HG02798 (cell line): Measurements from ENCODE around the gene FBLN7.
"Not testable (repeated sequence)": the region's sequence is repeated elsewhere in the genome, so short reads cannot be mapped to it uniquely, and the experiment has no call there.

Experiments
- ATAC-seq: cut with Tn5 transposase; IDR thresholded peaks from one replicate; pipeline ENCODE4 v1.9.1; 2021; ENCODE audit warnings: mild to moderate bottlenecking; ENCODE audit not compliant: unreplicated experiment, poor library complexity

Gene FBLN7

GRCh38 chr2:112175958-112176573, 37.9 kb downstream of the FBLN7 start:
- no peak for ATAC-seq

GRCh38 chr2:112181571-112182290, 43.5 kb downstream of the FBLN7 start:
- ATAC-seq = no peak

- ATAC-seq = no peak
These were observed 44.4 kb downstream of the FBLN7 start for GRCh38 chr2:112182581-112183034.

DNA sequence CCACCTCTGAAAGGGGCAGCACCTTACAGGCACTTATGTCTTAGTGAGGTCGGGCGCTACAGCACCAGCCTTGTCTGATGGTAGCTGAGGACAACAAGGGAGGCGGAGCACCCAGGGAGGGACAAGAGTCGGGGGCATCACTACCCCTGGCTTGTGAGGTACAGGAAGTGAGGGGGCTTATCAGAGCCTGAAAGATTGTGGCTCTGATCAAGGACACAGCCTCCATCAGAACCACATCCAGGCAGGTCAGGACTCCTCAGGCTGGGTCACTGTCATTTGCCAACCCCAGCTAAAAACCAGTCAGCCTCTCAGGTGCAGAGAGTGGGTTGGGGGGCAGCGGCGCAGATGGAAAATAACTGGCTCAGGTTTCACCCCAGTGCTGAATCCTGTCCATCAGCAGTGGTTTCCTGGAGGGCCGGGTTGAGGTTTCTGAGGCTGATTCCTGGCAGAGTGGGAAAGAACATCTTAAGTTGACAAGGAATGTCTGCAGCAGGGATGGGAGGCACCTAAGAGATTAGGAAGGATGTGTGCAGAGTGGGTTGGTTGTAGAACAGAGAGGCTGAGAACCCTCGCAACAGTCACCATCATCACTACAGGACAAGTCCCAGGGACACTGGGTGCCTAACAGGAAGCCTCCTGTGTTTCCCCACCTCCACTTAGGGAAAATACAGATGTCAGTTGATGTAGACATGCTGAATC, 45.3 kb downstream of the FBLN7 start:
- no peak for ATAC-seq

DNA sequence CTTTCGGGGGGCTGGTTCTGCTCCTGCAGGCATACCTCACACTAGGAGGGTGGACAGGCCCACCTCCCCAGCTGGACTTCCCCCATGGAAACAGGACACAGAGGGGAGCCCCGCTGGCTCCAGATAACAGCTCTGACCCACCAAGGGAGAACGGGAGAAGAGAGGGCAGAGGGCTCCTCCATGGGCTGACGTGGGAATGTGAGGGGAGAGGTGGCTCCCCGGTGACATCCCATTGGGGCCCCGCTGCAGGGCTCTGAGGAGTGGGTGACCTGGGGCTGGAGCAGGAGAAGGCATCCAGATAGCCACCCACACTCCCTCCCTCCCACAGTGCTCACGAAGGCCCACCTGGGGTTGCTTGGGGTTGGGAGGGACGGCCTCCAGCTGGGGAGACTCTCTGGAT, 45.9 kb downstream of the FBLN7 start:
- ATAC-seq = no peak

DNA sequence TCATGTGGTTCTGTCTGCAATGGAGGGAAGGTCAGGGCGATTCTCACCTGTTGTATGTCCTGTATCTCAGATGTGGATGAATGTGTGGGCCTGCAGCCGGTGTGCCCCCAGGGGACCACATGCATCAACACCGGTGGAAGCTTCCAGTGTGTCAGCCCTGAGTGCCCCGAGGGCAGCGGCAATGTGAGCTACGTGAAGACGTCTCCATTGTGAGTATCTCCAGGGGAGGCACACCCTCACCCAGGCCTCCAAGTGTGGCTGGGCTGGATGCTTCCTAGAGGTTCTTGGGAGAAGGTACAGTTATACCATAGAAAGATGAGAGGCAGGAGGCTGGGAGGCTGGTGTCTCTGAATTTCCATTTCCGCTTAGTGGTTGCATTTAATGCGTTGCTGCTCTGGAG, 46.9 kb downstream of the FBLN7 start:
- no peak for ATAC-seq

DNA sequence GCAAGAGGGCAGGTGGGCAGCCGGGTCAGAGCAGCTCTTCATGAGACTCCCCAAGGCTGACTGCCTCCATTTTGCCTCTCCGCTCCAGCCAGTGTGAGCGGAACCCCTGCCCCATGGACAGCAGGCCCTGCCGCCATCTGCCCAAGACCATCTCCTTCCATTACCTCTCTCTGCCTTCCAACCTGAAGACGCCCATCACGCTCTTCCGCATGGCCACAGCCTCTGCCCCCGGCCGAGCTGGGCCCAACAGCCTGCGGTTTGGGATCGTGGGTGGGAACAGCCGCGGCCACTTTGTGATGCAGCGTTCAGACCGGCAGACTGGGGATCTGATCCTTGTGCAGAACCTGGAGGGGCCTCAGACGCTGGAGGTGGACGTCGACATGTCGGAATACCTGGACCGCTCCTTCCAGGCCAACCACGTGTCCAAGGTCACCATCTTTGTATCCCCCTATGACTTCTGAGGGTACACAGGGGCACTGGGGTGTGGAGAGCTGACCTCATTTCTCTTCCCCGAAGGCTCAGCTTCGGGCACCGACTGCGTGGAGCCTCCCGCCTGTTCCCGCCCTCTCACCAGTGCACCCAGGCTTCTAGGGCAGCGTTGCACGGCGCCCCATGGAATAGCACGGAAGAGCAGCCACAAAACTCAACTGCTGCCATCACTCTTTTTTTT, 49.0 kb downstream of the FBLN7 start:
- ATAC-seq = no peak

GRCh38 chr2:112187805-112188596, 49.8 kb downstream of the FBLN7 start:
- no peak for ATAC-seq

DNA sequence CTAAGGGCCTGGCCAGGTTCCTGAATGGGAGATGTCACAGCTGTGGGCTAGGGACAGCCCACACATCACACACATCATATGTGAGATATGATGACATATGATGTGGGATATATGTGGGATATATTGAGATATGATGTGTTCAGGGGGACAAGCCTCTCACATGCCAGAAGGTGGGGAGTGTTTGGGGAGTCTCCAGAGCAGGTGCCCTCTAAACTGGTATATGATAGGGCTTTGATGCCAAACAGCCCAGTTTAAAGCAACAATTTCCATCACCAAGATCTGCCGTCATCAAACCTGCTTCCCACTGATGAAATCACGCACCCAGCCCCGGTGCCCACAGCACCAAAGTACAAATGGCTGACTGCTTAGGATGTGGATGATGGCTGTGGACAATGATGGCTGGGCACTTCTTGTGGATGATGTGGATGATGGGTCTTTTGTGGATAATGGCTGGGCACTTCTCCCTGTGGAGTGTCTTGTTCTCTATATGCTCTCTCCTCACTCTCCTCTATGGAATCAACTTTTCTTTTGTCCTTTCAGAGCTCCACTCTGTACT, 50.9 kb downstream of the FBLN7 start:
- ATAC-seq = no peak

DNA sequence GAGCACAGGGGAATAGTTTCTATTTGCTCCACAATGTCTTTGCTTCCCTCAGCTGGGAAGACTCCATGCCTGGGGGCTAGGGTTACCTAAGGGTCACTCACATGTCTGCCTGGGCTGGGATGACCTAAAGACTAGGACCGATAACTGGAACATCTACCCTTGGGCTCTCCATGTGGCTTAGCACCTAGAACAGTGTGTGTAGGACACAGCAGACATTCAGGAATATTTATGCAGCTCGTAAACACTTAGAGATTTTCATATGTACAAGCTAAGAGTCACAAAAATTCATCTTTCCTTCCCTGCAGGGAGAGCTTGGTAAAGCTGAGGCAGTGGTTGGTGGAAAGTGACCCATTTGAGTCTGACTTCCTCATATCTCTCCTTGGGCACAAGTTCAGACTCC, 55.8 kb downstream of the FBLN7 start:
- no peak for ATAC-seq

DNA sequence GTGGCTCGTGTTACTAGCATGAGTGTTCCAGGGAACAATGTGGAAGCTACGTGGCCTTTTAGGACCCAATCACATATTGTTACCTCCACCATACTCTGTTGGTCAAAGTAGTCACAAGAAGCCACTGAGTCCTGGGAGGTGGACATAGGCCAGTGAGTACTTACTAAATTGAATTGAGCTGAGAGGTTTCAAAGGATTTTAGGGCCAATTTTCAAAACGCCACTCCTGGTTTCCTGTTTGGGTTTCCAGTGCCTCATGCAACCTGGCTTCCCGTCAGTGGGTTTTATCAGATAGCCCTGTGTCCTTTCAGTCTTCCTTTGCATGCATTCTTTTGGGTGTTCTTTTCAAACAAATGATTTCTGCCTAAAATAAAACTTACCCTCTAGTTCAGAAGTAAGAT, 56.3 kb downstream of the FBLN7 start:
- ATAC-seq = no peak

- no peak for ATAC-seq
These were observed 57.1 kb downstream of the FBLN7 start for GRCh38 chr2:112195167-112195766.

- ATAC-seq = no peak
These were observed 57.8 kb downstream of the FBLN7 start for GRCh38 chr2:112195950-112196349.

- ATAC-seq = no peak
These were observed 59.7 kb downstream of the FBLN7 start for GRCh38 chr2:112197868-112198267.

GRCh38 chr2:112198780-112199179, 60.6 kb downstream of the FBLN7 start:
- ATAC-seq = no peak

GRCh38 chr2:112199188-112199587, 61.0 kb downstream of the FBLN7 start:
- no peak for ATAC-seq

DNA sequence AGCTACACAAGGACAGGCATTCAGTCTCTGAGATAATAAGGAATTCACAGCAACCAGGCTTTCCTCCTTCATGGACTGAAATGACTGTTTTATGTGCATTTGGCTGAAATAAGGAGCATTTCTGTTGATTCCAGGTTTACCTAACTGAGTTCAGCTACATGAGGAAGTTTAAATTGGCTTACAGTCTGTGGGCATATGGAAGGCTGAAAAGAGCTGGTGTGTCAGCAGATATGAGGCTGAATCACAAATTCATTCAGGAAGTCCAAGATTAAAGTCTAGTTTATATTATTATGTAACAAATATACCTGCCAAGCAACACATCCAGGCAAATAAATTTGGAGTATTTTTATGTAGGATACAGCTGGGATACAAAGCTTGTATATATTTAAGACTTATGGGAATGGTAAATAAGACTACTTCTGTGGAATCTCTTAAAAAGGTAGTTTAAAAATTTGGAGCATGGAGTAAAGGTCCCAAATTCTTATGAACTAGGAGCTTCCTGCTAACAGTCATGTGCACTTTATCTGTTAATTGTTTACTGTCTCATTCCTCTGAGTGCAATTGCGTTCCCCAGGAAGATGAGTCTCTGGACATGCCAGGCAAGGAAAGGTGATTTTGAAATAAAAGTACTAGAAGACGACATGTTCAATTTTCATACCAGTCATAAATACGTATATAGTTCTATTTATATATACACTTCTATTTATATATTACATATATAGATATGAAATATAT, 63.7 kb downstream of the FBLN7 start:
- ATAC-seq = no peak

- ATAC-seq = no peak
These were observed 66.2 kb downstream of the FBLN7 start for GRCh38 chr2:112204411-112204810.

- not testable (repeated sequence) for ATAC-seq
These were observed 69.7 kb downstream of the FBLN7 start for GRCh38 chr2:112207905-112208304.
